ENCODE results near the gene NQO2.
"Not testable (repeated sequence)": the region's sequence is repeated elsewhere in the genome, so short reads cannot be mapped to it uniquely, and the experiment has no call there.

Gene NQO2

GRCh38 chr6:3053231-3053508 is 53.5 kb downstream of the NQO2 start:
- H3K4me3 ChIP-seq, result peak overlapping the region; percentile 66
- H3K27me3 ChIP-seq, result no peaks in the 10 kb centered on the region
- peaks cover 30% of the 10 kb centered on the region for H3K4me1 ChIP-seq
- H3K27ac ChIP-seq, result no peak overlapping the region
- H3K4me2 ChIP-seq, result peak overlapping the region; percentile 91
- H3K36me3 ChIP-seq, result no peaks in the 10 kb centered on the region
- H3K9me3 ChIP-seq, result no peaks in the 10 kb centered on the region
- no peak for TF ChIP-seq Cebpa-rat (IDR thresholded peaks at IDR 0.05)
- H3K9ac ChIP-seq, result peak overlapping the region; percentile 76
- H4K20me1 ChIP-seq, result no peaks in the 10 kb centered on the region

- peak overlapping the region; percentile 91 for H3K4me2 ChIP-seq
- H3K27ac ChIP-seq, H4K20me1 ChIP-seq, H3K9me3 ChIP-seq, H3K27me3 ChIP-seq, H3K36me3 ChIP-seq, H3K9ac ChIP-seq: not testable (repeated sequence)
- H3K4me3 ChIP-seq, result peak overlapping the region; percentile 66; the same call in 1 of the 2 replicates
- H3K4me1 ChIP-seq, result peaks cover 30% of the 10 kb centered on the region
Measured at GRCh38 chr6:3054229-3055157, 54.8 kb downstream of the NQO2 start.

DNA sequence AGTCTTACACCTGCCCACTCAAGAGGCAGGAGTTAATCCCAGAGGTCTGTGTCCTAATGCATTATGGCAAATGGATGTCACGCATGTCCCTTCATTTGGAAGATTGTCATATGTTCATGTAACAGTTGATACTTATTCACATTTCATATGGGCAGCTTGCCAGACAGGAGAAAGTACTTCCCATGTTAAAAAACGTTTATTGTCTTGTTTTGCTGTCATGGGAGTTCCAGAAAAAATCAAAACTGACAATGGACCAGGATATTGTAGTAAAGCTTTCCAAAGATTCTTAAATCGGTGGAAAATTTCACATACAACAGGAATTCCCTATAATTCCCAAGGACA is 55.4 kb downstream of the NQO2 start:
- not testable (repeated sequence) for H3K9me3 ChIP-seq, H3K4me3 ChIP-seq, H3K27me3 ChIP-seq, H3K9ac ChIP-seq, H3K36me3 ChIP-seq, H3K27ac ChIP-seq, H4K20me1 ChIP-seq
- Histone ChIP-seq H3K4me2 (peak overlapping the region; percentile 65), H3K4me1 (peaks cover 30% of the 10 kb centered on the region)

DNA sequence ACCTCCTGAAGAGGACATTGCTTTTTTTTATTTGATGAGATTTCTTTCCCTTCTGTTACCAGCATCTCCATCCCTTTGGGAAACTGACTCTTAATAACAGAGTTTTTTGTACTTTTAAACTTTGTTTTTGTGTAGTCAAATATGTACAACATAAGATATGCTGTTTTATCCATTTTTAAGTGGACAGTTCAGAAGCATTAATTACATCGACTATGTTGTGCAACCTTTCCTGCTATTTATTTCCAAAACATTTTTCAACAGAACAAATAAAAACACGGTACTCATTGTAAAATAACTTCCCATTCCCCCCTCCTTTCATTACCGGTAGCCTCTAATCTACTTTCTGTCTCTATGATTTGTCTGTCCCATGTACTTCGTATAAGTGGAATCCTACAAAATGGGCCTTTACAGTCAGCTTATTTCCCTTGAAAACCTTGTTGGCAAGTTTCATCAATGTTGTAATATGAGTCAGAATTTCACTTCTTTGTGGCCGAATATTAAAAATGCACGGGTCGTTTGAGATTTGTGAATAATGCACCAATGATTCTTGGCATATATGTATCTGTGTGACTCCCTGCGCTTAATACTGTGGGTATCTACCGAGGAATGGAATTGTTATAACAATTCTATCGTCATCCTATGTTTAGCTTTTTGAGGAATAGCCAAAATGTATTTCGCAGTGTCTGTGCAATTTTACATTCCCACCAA is 57.5 kb downstream of the NQO2 start:
- H3K36me3 ChIP-seq, result no peaks in the 10 kb centered on the region
- no peaks in the 10 kb centered on the region for H3K9me3 ChIP-seq
- no peak overlapping the region for H3K4me3 ChIP-seq
- H3K9ac ChIP-seq, result no peak overlapping the region
- no peaks in the 10 kb centered on the region for H4K20me1 ChIP-seq
- no peak for TF ChIP-seq Cebpa-rat (IDR thresholded peaks at IDR 0.05)
- H3K27me3 ChIP-seq, result no peaks in the 10 kb centered on the region
- H3K4me1 ChIP-seq, result peaks cover 44% of the 10 kb centered on the region
- no peak overlapping the region for H3K27ac ChIP-seq
- no peak overlapping the region for H3K4me2 ChIP-seq

- Histone ChIP-seq H3K4me3 (no peak overlapping the region), H3K9ac (no peak overlapping the region), H3K4me2 (no peak overlapping the region), H3K9me3 (no peaks in the 10 kb centered on the region), H4K20me1 (no peaks in the 10 kb centered on the region), H3K4me1 (peaks cover 36% of the 10 kb centered on the region), H3K27ac (no peak overlapping the region), H3K27me3 (no peaks in the 10 kb centered on the region), H3K36me3 (no peaks in the 10 kb centered on the region)
- TF ChIP-seq Cebpa-rat (IDR thresholded peaks at IDR 0.05), result no peak
Measured at GRCh38 chr6:3058957-3059356, 59.3 kb downstream of the NQO2 start.

- H3K27me3 ChIP-seq, H4K20me1 ChIP-seq, H3K4me2 ChIP-seq, H3K27ac ChIP-seq, H3K9ac ChIP-seq, H3K36me3 ChIP-seq, H3K9me3 ChIP-seq, H3K4me3 ChIP-seq: not testable (repeated sequence)
- peaks cover 34% of the 10 kb centered on the region for H3K4me1 ChIP-seq
Measured at GRCh38 chr6:3060092-3060491, 60.4 kb downstream of the NQO2 start.

DNA sequence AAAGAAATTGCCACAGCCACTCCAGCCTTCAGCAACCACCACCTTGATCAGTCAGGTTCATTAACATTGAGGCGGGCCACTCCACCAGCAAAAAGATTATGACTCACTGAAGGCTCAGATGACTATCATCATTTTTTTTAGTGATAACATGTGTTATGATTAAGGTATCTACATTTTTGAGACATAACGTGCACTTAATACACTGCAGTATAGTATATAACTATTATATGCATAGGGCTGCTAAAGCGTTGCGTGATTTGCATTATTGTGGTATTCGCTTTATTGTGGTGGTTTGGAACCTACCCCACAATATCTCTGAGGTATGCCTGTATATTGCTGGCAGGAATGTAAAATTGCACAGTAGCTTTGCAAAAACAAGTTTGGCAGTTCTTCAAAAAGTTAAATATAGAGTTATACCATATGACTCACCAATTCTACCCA is 61.8 kb downstream of the NQO2 start:
- H3K9ac ChIP-seq, result no peak overlapping the region
- no peaks in the 10 kb centered on the region for H3K9me3 ChIP-seq
- H3K27ac ChIP-seq, result no peak overlapping the region
- TF ChIP-seq Cebpa-rat (IDR thresholded peaks at IDR 0.05), result no peak
- H3K4me2 ChIP-seq, result 0 out of 2 replicates have a peak overlapping the region, but pooled peaks have one; percentile 22
- no peaks in the 10 kb centered on the region for H3K27me3 ChIP-seq
- H3K4me3 ChIP-seq, result no peak overlapping the region
- no peaks in the 10 kb centered on the region for H3K36me3 ChIP-seq
- no peaks in the 10 kb centered on the region; the same call in 1 of the 2 replicates for H4K20me1 ChIP-seq
- H3K4me1 ChIP-seq, result peaks cover 40% of the 10 kb centered on the region

- H3K9ac ChIP-seq, H3K27ac ChIP-seq: not testable (repeated sequence)
Measured at GRCh38 chr6:3063340-3063732, 63.6 kb downstream of the NQO2 start.

GRCh38 chr6:3063733-3064700 is 64.3 kb downstream of the NQO2 start:
- H3K9ac ChIP-seq, result peak overlapping the region; percentile 79

More at GRCh38 chr6:3063340-3063732, 63.6 kb downstream of the NQO2 start:
- H3K4me2 ChIP-seq, result peak overlapping the region; percentile 97
- peak overlapping the region; percentile 80 for H3K4me3 ChIP-seq
- not testable (repeated sequence) for H3K9me3 ChIP-seq, H4K20me1 ChIP-seq, H3K27me3 ChIP-seq, H3K36me3 ChIP-seq
- H3K4me1 ChIP-seq, result peaks cover 54% of the 10 kb centered on the region

More at GRCh38 chr6:3063733-3064700, 64.3 kb downstream of the NQO2 start:
- Histone ChIP-seq H3K4me1 (peaks cover 54% of the 10 kb centered on the region), H3K4me2 (peak overlapping the region; percentile 97), H4K20me1 (no peaks in the 10 kb centered on the region; the same call in 1 of the 2 replicates), H3K36me3 (no peaks in the 10 kb centered on the region), H3K27ac (peak overlapping the region; percentile 65), H3K27me3 (no peaks in the 10 kb centered on the region), H3K4me3 (peak overlapping the region; percentile 80), H3K9me3 (no peaks in the 10 kb centered on the region)
- TF ChIP-seq Cebpa-rat (IDR thresholded peaks at IDR 0.05), result no peak
